Thyroid gland (tissue), 4 donors: ENCODE data around the gene SMURF1.

Experiments used
- CTCF ChIP-seq, 6 experiments: fragments of 200-600 bp in 3 of 6; fragments of 450-650 bp in 3 of 6; sonication (generic) in 3 of 6; IDR thresholded peaks; one replicate each; pipeline ENCODE4 v1.5.1; 2016 to 2019; ENCODE audit warnings: antibody characterized with exemption in 6 of 6, mild to moderate bottlenecking in 2 of 6, inconsistent platforms in 1 of 6, moderate library complexity in 1 of 6
- POLR2A ChIP-seq, 2 donors: fragments of 450-650 bp; IDR thresholded peaks; one replicate each; pipeline ENCODE4 v1.6.1; 2017; ENCODE audit warnings: antibody characterized with exemption in 2 of 2, mild to moderate bottlenecking in 2 of 2, moderate library complexity in 1 of 2

GRCh38 chr7:99010281-99010680 is 133.6 kb downstream of the SMURF1 start:
- TF ChIP-seq CTCF (IDR thresholded peaks at IDR 0.05) (no peak), POLR2A (IDR thresholded peaks at IDR 0.05) (no peak)
